Measurements from ENCODE around the gene MINDY1. TPM values are rescaled to one million over a fixed set of nuclear protein-coding genes. Genes with fewer than 3 reads are reported as not detected.

The MINDY1 gene
- total and polyA plus RNA-seq, 2 donors (not counting 1 experiment from before 2014, with no cell fraction given), result 7.6 to 16.1 TPM

DNA sequence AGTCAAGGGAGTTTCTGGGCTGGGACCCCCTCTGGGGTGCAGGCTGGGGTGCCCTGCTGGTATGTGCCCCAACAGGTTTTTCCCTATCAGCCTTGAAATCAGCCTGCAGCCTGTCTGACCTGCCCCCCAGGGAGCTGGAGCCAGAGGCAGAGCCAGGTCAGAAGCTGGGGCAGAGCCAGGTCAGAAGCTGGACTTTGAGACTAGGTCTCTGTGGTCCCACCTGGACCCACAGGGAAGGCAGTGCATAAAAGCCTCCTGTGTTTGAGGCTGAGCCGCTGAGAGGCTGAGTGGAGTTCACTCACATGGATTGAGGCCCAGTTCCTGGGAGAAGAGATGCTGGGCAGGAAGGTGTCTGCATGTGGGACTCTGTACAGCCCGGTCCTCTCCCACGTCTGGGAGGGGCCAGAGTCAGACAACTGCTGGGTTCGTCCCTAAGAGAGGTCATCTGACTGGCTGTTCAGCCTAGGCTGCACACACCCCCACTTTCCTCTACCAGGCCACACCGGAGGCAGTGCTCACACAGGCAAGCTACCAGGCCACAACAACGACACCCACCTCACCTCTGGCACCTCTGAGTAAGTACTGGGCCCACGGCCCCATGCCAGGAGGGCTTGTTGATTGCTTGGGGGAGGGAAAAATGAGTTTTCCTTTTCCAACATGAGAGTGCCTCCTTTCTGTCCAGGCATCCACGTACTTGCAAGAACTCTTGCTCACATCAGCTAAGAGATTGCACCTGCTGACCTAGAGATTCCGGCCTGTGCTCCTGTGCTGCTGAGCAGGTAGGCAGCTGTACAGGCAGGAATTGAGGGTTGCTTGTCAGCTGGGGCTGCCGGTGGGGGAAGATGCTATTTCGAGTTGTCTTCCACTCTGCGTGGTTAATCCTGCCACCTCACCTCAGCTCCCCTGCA lies 24.6 kb downstream of the MINDY1 start, which contains the start of gene ANXA9:
ANXA9 (plus strand) TSS at position 488 of the 908 bp plus-strand sequence. CDS start 814 bp downstream, outside the sequence.
- TF ChIP-seq EZH2 (IDR thresholded peaks at IDR 0.05; ENCODE audit: borderline replicate concordance, insufficient read depth, low read depth, low read length, poor library complexity, severe bottlenecking), result no peak
- TF ChIP-seq, protein P1, sequence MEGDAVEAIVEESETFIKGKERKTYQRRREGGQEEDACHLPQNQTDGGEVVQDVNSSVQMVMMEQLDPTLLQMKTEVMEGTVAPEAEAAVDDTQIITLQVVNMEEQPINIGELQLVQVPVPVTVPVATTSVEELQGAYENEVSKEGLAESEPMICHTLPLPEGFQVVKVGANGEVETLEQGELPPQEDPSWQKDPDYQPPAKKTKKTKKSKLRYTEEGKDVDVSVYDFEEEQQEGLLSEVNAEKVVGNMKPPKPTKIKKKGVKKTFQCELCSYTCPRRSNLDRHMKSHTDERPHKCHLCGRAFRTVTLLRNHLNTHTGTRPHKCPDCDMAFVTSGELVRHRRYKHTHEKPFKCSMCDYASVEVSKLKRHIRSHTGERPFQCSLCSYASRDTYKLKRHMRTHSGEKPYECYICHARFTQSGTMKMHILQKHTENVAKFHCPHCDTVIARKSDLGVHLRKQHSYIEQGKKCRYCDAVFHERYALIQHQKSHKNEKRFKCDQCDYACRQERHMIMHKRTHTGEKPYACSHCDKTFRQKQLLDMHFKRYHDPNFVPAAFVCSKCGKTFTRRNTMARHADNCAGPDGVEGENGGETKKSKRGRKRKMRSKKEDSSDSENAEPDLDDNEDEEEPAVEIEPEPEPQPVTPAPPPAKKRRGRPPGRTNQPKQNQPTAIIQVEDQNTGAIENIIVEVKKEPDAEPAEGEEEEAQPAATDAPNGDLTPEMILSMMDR (IDR thresholded peaks at IDR 0.05), result no peak
- no peak within 1 kb of the TSS for H3K4me3 ChIP-seq (ENCODE audit: control extremely low read depth in 1 of 5, extremely low read depth in 1 of 5, insufficient read depth in 1 of 5, low read depth in 2 of 5, low read length in 4 of 5)
- Mint-ChIP-seq H3K27me3 (no peaks in the 10 kb centered on the region), H3K9me3 (ENCODE audit: insufficient read depth) (no peaks in the 10 kb centered on the region), H3K4me1 (peaks cover 19% of the 10 kb centered on the region), H3K27ac (no peak within 1 kb of the TSS), H3K4me3 (no peak within 1 kb of the TSS)
- no peaks in the 10 kb centered on the region for H3K9me3 ChIP-seq (ENCODE audit: control extremely low read depth in 1 of 3, control insufficient read depth in 2 of 3, insufficient read depth in 1 of 3, low read length in 2 of 3)
- intact Hi-C loops (cut with micrococcal nuclease), result no loop called here
- CTCF ChIA-PET, result interaction anchor here (0.7 to 5.7 kb wide), 6 partner anchors 12 to 25 kb away, joined by 3 to 35 read pairs (median 14); partner anchors contain the start of gene MINDY1
- H2AFZ ChIP-seq (ENCODE audit: insufficient read depth, low read depth, low read length, poor library complexity, severe bottlenecking), result no peak within 1 kb of the TSS
- DNase-seq, result no peak
- H3K27me3 ChIP-seq (replicated peaks in 1 of 4; ENCODE audit: control extremely low read depth in 1 of 4, control insufficient read depth in 3 of 4, insufficient read depth in 4 of 4, low read length in 3 of 4), result no peaks in the 10 kb centered on the region
- no peak within 1 kb of the TSS for H3K9ac ChIP-seq (ENCODE audit: low read length)
- H4K20me1 ChIP-seq (ENCODE audit: control insufficient read depth, insufficient read depth, low read length, poor library complexity, severe bottlenecking), result no peaks in the 10 kb centered on the region
- H3K79me2 ChIP-seq (ENCODE audit: control insufficient read depth, insufficient read depth, low read length), result no peaks in the 10 kb centered on the region
- H3K36me3 ChIP-seq (replicated peaks in 1 of 2; ENCODE audit: control extremely low read depth in 1 of 2, control insufficient read depth in 1 of 2, extremely low read depth in 1 of 2, insufficient read depth in 2 of 2, low read length in 1 of 2), result no peaks in the 10 kb centered on the region
- WGBS (ENCODE audit: insufficient coverage), result 90% methylated on average over 6 of the region's 12 CpGs
- ATAC-seq (ENCODE audit: low read depth), result no peak
- peaks cover 13 to 18% of the 10 kb centered on the region in 2 donors for H3K4me1 ChIP-seq (ENCODE audit: control insufficient read depth in 2 of 2, insufficient read depth in 2 of 2, low read length in 2 of 2)
- H3K27ac ChIP-seq (ENCODE audit: low read length in 2 of 2), result no peak within 1 kb of the TSS
- H3K4me2 ChIP-seq (replicated peaks; ENCODE audit: low read depth, low read length, poor library complexity, severe bottlenecking), result no peak within 1 kb of the TSS
- POLR2A ChIA-PET, result interaction anchor here (0.6 kb wide), 1 partner anchor 379 kb away, joined by 3 read pairs; no protein-coding TSS in a partner anchor

Data from B cell (primary cell).